Stromal cell of bone marrow (primary cell): ENCODE data around the gene OTUD6A.
"Not testable (repeated sequence)": the region's sequence is repeated elsewhere in the genome, so short reads cannot be mapped to it uniquely, and the experiment has no call there.

Source experiments
- DNase-seq: peaks from one replicate; pipeline ENCODE4 v3.0.0-alpha.2; 2012; ENCODE audit warnings: low read depth

OTUD6A gene

GRCh38 chrX:70046978-70047377, 15.3 kb upstream of the OTUD6A start:
- peak; percentile 18 for DNase-seq

GRCh38 chrX:70049406-70049805, 12.9 kb upstream of the OTUD6A start:
- DNase-seq = no peak

GRCh38 chrX:70049925-70050324, 12.3 kb upstream of the OTUD6A start, which contains the start of gene AWAT2:
AWAT2 (minus strand) TSS chrX:70049938; CDS start chrX:70049932, 6 bp downstream.
- no peak for DNase-seq

- DNase-seq = no peak
Measured at GRCh38 chrX:70052895-70053615, 9.2 kb upstream of the OTUD6A start.

GRCh38 chrX:70054391-70054790, 7.9 kb upstream of the OTUD6A start:
- no peak for DNase-seq

- no peak for DNase-seq
Measured at GRCh38 chrX:70062961-70063550, 799 bp downstream of the OTUD6A start.

- DNase-seq = no peak
Measured at GRCh38 chrX:70066646-70067045, 4.4 kb downstream of the OTUD6A start.

GRCh38 chrX:70079297-70079696, 17.0 kb downstream of the OTUD6A start:
- DNase-seq = no peak

- no peak for DNase-seq
Measured at GRCh38 chrX:70079870-70080269, 17.6 kb downstream of the OTUD6A start.

- DNase-seq = no peak
Measured at GRCh38 chrX:70082723-70083122, 20.5 kb downstream of the OTUD6A start.

- DNase-seq = no peak
Measured at GRCh38 chrX:70084592-70085240, 22.5 kb downstream of the OTUD6A start.

- peak; percentile 17 for DNase-seq
Measured at GRCh38 chrX:70087857-70088630, 25.8 kb downstream of the OTUD6A start.

GRCh38 chrX:70088751-70089150, 26.5 kb downstream of the OTUD6A start:
- DNase-seq = no peak

- DNase-seq = peak; percentile 48
Measured at GRCh38 chrX:70089604-70090297, 27.5 kb downstream of the OTUD6A start.

GRCh38 chrX:70092247-70092646, 30.0 kb downstream of the OTUD6A start:
- DNase-seq = no peak

GRCh38 chrX:70096052-70096451, 33.8 kb downstream of the OTUD6A start:
- no peak for DNase-seq

GRCh38 chrX:70105229-70105628, 43.0 kb downstream of the OTUD6A start:
- no peak for DNase-seq

- not testable (repeated sequence) for DNase-seq
Measured at GRCh38 chrX:70111436-70112026, 49.3 kb downstream of the OTUD6A start.
